Kidney (tissue), 14 donors: ENCODE measurements around the gene CD151. TPM values are rescaled to one million over a fixed set of nuclear protein-coding genes. Genes with fewer than 3 reads are reported as not detected.

Source experiments
- DNase-seq, 5 donors: peaks; one replicate each; pipeline ENCODE4 v3.0.0-alpha.2; 2013 to 2020
- FAIRE-seq: peaks from 2 replicates; lab custom pipeline; 2012; peaks lifted over from hg19 to GRCh38; lab: Jason Lieb, UNC
- H3K27ac ChIP-seq, 2 donors: one replicate each; pipeline ENCODE4 v1.7.0; 2013; ENCODE audit warnings: low read depth in 2 of 2, low read length in 2 of 2, inconsistent platforms in 1 of 2
- H3K27me3 ChIP-seq: one replicate; pipeline ENCODE4 v1.7.1; 2013; ENCODE audit warnings: low read length, inconsistent platforms; ENCODE audit not compliant: control insufficient read depth, insufficient read depth
- H3K36me3 ChIP-seq, 3 donors: one replicate each; pipeline versions ENCODE4 v1.7.0 to v1.7.1; 2013; ENCODE audit warnings: low read length in 3 of 3, control low read depth in 1 of 3, inconsistent platforms in 1 of 3; ENCODE audit not compliant: insufficient read depth in 3 of 3, control insufficient read depth in 2 of 3
- H3K4me1 ChIP-seq, 3 donors: one replicate each; pipeline versions ENCODE4 v1.7.0 to v1.7.1; 2013; ENCODE audit warnings: low read length in 3 of 3, inconsistent platforms in 1 of 3, low read depth in 1 of 3; ENCODE audit not compliant: control insufficient read depth in 2 of 3, insufficient read depth in 2 of 3
- H3K4me3 ChIP-seq, 3 donors: one replicate each; pipeline versions ENCODE4 v1.7.0 to v1.8.1; 2013; ENCODE audit warnings: low read length in 3 of 3, control low read depth in 1 of 3, inconsistent platforms in 1 of 3
- H3K9ac ChIP-seq, 3 donors: one replicate each; pipeline versions ENCODE4 v1.7.0 to v1.7.1; 2013; ENCODE audit warnings: low read length in 3 of 3, control low read depth in 1 of 3, inconsistent platforms in 1 of 3
- H3K9me3 ChIP-seq, 3 donors: one replicate each; pipeline versions ENCODE4 v1.7.0 to v1.7.1; 2013; ENCODE audit warnings: low read length in 3 of 3, control low read depth in 1 of 3, inconsistent platforms in 1 of 3; ENCODE audit not compliant: control insufficient read depth in 2 of 3, insufficient read depth in 1 of 3
- intact Hi-C: fragments of 100-400 bp; cut with DNase I; formaldehyde crosslinking; loops from one replicate; pipeline ENCODE4 v1.11.1; 2022
- polyA plus RNA-seq: library from polyadenylated mRNA; stranded (reverse); fragments of 350-450 nt; fragmentation: Illumina TruSeq; extraction: RNeasy Lipid Tissue Mini Kit (QIAGEN cat#74804); gene quantifications from one replicate; pipeline ENCODE4 v1.2.3, GENCODE V29; 2014; ENCODE audit warnings: low read depth, low replicate concordance; ENCODE audit not compliant: insufficient read depth
- total RNA-seq: library from RNA; stranded (reverse); fragmentation: NEBNext Ultra II Directional; extraction: Animal tissue kit (Norgen Biotek cat#: 25700); gene quantifications from one replicate; pipeline ENCODE4 v1.2.1, GENCODE V29; 2021
- TF ChIP-seq, protein P1 (sequence below): IDR thresholded peaks from 3 replicates; pipeline ENCODE4 v1.5.1; 2012; ENCODE audit warnings: mild to moderate bottlenecking, moderate library complexity, borderline replicate concordance; ENCODE audit not compliant: insufficient read depth; ENCODE audit errors: extremely low read depth
- donor health status: control.
- donor health status: control.
- donor health status: control.
- donor health status: control.
- donor health status: control.
- donor health status: DM: yes; HTN: yes; CAD: no.
- donor health status: Normal renal cell carcinoma (clear cell type).

The CD151 gene
- total and polyA plus RNA-seq, 2 donors from 2014 or later: 379 to 476 TPM

- no peaks in the 10 kb centered on the region for H3K27me3 ChIP-seq
- peaks cover 2 to 23% (median 5%) of the 10 kb centered on the region in 3 donors for H3K4me1 ChIP-seq
- H3K27ac ChIP-seq: no peak overlapping the region
- no peak for FAIRE-seq
- no peaks in the 10 kb centered on the region for H3K9me3 ChIP-seq
- peaks cover 6 to 14% (median 14%) of the 10 kb centered on the region in 3 donors for H3K36me3 ChIP-seq
- H3K4me3 ChIP-seq: no peak overlapping the region
- DNase-seq: no peak
- no peak overlapping the region for H3K9ac ChIP-seq
- intact Hi-C loops: no loop called here
- TF ChIP-seq, protein P1, sequence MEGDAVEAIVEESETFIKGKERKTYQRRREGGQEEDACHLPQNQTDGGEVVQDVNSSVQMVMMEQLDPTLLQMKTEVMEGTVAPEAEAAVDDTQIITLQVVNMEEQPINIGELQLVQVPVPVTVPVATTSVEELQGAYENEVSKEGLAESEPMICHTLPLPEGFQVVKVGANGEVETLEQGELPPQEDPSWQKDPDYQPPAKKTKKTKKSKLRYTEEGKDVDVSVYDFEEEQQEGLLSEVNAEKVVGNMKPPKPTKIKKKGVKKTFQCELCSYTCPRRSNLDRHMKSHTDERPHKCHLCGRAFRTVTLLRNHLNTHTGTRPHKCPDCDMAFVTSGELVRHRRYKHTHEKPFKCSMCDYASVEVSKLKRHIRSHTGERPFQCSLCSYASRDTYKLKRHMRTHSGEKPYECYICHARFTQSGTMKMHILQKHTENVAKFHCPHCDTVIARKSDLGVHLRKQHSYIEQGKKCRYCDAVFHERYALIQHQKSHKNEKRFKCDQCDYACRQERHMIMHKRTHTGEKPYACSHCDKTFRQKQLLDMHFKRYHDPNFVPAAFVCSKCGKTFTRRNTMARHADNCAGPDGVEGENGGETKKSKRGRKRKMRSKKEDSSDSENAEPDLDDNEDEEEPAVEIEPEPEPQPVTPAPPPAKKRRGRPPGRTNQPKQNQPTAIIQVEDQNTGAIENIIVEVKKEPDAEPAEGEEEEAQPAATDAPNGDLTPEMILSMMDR: no peak
Observed at GRCh38 chr11:812390-812789, 20.4 kb upstream of the CD151 start.

DNA sequence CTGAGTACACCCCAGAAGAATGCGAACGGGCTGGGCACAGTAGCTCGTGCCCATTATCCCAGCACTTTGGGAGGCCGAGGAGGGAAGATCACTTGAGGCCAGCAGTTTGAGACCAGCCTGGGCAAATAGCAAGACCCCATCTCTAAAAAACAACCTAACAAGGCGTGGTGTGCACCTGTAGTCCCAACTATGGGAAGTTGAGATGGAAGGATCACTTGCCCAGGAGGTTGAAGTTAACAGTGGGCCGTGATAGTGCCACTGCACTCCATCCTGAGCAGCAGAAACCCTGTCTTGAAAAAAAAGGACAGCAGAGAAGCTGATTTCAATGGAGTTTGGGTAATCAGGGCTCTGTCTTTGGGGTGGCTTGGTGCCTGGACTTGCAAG is 19.7 kb upstream of the CD151 start:
- intact Hi-C loops: no loop called here
- no peak overlapping the region for H3K4me3 ChIP-seq
- no peak for FAIRE-seq

DNA sequence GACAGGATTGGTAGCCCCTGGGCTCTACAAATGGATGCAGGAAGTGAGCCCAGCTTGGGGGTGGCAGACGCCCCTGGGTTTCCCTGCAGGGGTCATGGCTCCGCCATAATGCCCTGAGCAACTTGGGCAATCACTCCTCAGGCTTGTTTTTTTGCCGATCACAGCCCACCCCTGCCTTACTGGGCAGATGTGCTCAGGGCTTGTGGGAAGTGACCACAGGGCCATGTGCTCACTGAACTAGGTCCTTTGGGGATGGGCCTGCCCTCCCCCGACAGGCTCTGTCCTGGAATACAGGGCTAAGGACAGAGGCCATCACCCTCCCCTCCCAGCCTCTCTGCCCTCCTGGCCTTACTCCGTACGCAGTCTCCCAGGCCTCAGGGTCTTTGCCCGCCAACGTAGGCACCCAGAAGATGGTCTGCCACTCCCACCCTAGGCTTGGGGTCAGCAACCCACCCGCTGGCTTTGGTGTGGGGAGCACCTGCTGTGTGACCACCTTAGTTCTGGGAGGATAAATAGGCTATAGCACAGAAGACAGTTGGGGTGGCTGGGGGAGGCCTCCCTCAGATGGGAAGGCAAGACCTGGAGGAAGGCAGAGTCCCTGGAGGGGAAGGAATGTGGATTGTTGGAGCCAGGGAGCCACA is 19.2 kb upstream of the CD151 start:
- intact Hi-C loops: no loop called here
- FAIRE-seq (no peak), DNase-seq (no peak)
- H3K9ac ChIP-seq: no peak overlapping the region
- H3K27ac ChIP-seq: no peak overlapping the region
- TF ChIP-seq, protein P1: no peak
- H3K4me3 ChIP-seq: no peak overlapping the region
- H3K27me3 ChIP-seq: no peaks in the 10 kb centered on the region
- H3K36me3 ChIP-seq: peaks cover 6 to 14% (median 14%) of the 10 kb centered on the region in 3 donors
- H3K9me3 ChIP-seq: no peaks in the 10 kb centered on the region
- peaks cover 2 to 21% (median 7%) of the 10 kb centered on the region in 3 donors for H3K4me1 ChIP-seq

More for the DNA sequence above, 19.7 kb upstream of the CD151 start:
- Histone ChIP-seq H3K27ac (no peak overlapping the region), H3K9me3 (no peaks in the 10 kb centered on the region), H3K4me1 (peaks cover 2 to 23% (median 5%) of the 10 kb centered on the region in 3 donors), H3K27me3 (no peaks in the 10 kb centered on the region), H3K36me3 (peaks cover 6 to 14% (median 14%) of the 10 kb centered on the region in 3 donors), H3K9ac (no peak overlapping the region)
- TF ChIP-seq, protein P1: no peak
- no peak for DNase-seq
